H9 (cell line): ENCODE results near the gene ENG. TPM values are rescaled to one million over a fixed set of nuclear protein-coding genes. Genes with fewer than 3 reads are reported as not detected.

Experiments used
- DNase-seq: peaks from one replicate; pipeline ENCODE4 v3.0.0-alpha.2; 2017
- H2AFZ ChIP-seq: one replicate; pipeline ENCODE4 v1.6.1; 2013; ENCODE audit warnings: mild to moderate bottlenecking, low read length, control low read depth, moderate library complexity
- H2AK5ac ChIP-seq: 2 replicates; pipeline ENCODE4 v1.6.1; 2013; ENCODE audit warnings: low read length, control low read depth, mixed read lengths; ENCODE audit not compliant: insufficient read length
- H2BK120ac ChIP-seq: one replicate; pipeline ENCODE4 v1.6.1; 2013; ENCODE audit warnings: low read depth, mild to moderate bottlenecking, low read length, control low read depth, inconsistent platforms; ENCODE audit not compliant: poor library complexity, severe bottlenecking
- H2BK12ac ChIP-seq: 2 replicates; pipeline ENCODE4 v1.6.1; 2013; ENCODE audit warnings: low read length, control low read depth, mixed read lengths, low read depth; ENCODE audit not compliant: insufficient read length
- H2BK15ac ChIP-seq: 2 replicates; pipeline ENCODE4 v1.6.1; 2013; ENCODE audit warnings: low read depth, low read length, control low read depth
- H2BK20ac ChIP-seq: one replicate; pipeline ENCODE4 v1.6.1; 2013; ENCODE audit warnings: low read depth, mild to moderate bottlenecking, low read length, control low read depth, inconsistent platforms; ENCODE audit not compliant: poor library complexity, severe bottlenecking
- H2BK5ac ChIP-seq: 2 replicates; pipeline ENCODE4 v1.6.1; 2013; ENCODE audit warnings: low read length, control low read depth, mixed read lengths; ENCODE audit not compliant: insufficient read length
- H3K14ac ChIP-seq: 2 replicates; pipeline ENCODE4 v1.6.1; 2013; ENCODE audit warnings: low read length, control low read depth; ENCODE audit not compliant: insufficient read depth
- H3K18ac ChIP-seq: 2 replicates; pipeline ENCODE4 v1.6.1; 2013; ENCODE audit warnings: low read depth, mild to moderate bottlenecking, mixed read lengths, low read length, control low read depth; ENCODE audit not compliant: insufficient read length
- H3K23ac ChIP-seq: 2 replicates; pipeline ENCODE4 v1.6.1; 2013; ENCODE audit warnings: low read length, control low read depth, mixed read lengths, low read depth; ENCODE audit not compliant: insufficient read length
- H3K23me2 ChIP-seq: 2 replicates; pipeline ENCODE4 v1.6.1; 2013; ENCODE audit warnings: low read depth, mild to moderate bottlenecking, mixed read lengths, low read length, control low read depth; ENCODE audit not compliant: insufficient read length, poor library complexity, severe bottlenecking
- H3K27ac ChIP-seq: 2 replicates; pipeline ENCODE4 v1.5.1; 2013; ENCODE audit warnings: low read length, control low read depth, mixed read lengths, low read depth; ENCODE audit not compliant: insufficient read length
- H3K27me3 ChIP-seq: 2 replicates; pipeline ENCODE4 v1.6.1; 2013; ENCODE audit warnings: low read length, control low read depth, inconsistent platforms; ENCODE audit not compliant: insufficient read depth
- H3K4ac ChIP-seq: 2 replicates; pipeline ENCODE4 v1.6.1; 2013; ENCODE audit warnings: low read depth, mild to moderate bottlenecking, control low read depth, inconsistent platforms, low read length, moderate library complexity
- H3K4me1 ChIP-seq: 2 replicates; pipeline ENCODE4 v1.6.1; 2013; ENCODE audit warnings: low read length, control low read depth, inconsistent platforms; ENCODE audit not compliant: insufficient read depth
- H3K4me2 ChIP-seq: 2 replicates; pipeline ENCODE4 v1.6.1; 2013; ENCODE audit warnings: low read length, control low read depth, mixed read lengths; ENCODE audit not compliant: insufficient read length, insufficient read depth
- H3K56ac ChIP-seq: 2 replicates; pipeline ENCODE4 v1.6.1; 2013; ENCODE audit warnings: low read depth, mild to moderate bottlenecking, mixed read lengths, low read length, control low read depth; ENCODE audit not compliant: insufficient read length
- H3K79me1 ChIP-seq: 2 replicates; pipeline ENCODE4 v1.6.1; 2013; ENCODE audit warnings: low read depth, mild to moderate bottlenecking, moderate library complexity, low read length, control low read depth, inconsistent platforms; ENCODE audit not compliant: insufficient read depth, poor library complexity, severe bottlenecking
- H3K79me2 ChIP-seq: 2 replicates; pipeline ENCODE4 v1.6.1; 2013; ENCODE audit warnings: low read length, control low read depth, inconsistent platforms; ENCODE audit not compliant: insufficient read depth
- H3K9ac ChIP-seq: 2 replicates; pipeline ENCODE4 v1.6.1; 2013; ENCODE audit warnings: low read length, control low read depth, mixed read lengths; ENCODE audit not compliant: insufficient read length; ENCODE audit errors: extremely low read depth
- H3K9me3 ChIP-seq: one replicate; pipeline ENCODE4 v1.6.1; 2013; ENCODE audit warnings: low read depth, low read length, inconsistent platforms; ENCODE audit not compliant: control insufficient read depth
- H3T11ph ChIP-seq: one replicate; pipeline ENCODE4 v1.6.1; 2013; ENCODE audit warnings: mild to moderate bottlenecking, low read length, control low read depth, inconsistent platforms
- H4K20me1 ChIP-seq: one replicate; pipeline ENCODE4 v1.6.1; 2013; ENCODE audit not compliant: control insufficient read depth, insufficient read length, insufficient read depth
- H4K5ac ChIP-seq: 2 replicates; pipeline ENCODE4 v1.6.1; 2013; ENCODE audit warnings: low read depth, mild to moderate bottlenecking, mixed read lengths, low read length, control low read depth; ENCODE audit not compliant: insufficient read length
- H4K8ac ChIP-seq: replicated peaks from 2 replicates; pipeline ENCODE4 v1.6.1; 2013; ENCODE audit warnings: low read length, control low read depth, mixed read lengths, low read depth; ENCODE audit not compliant: insufficient read length
- H4K91ac ChIP-seq: 2 replicates; pipeline ENCODE4 v1.6.1; 2013; ENCODE audit warnings: low read depth, mild to moderate bottlenecking, moderate library complexity, mixed read lengths, low read length, control low read depth; ENCODE audit not compliant: insufficient read length
- H3K27ac Mint-ChIP-seq, 3 experiments: 2 replicates in 2 of 3; 3 replicates in 1 of 3; pipeline ENCODE4 v1.8.0; 2020 to 2021; ENCODE audit warnings: mixed read lengths in 3 of 3, mild to moderate bottlenecking in 1 of 3, moderate library complexity in 1 of 3
- H3K27me3 Mint-ChIP-seq: 2 replicates; pipeline ENCODE4 v1.8.0; 2021; ENCODE audit warnings: low read depth, mild to moderate bottlenecking, moderate library complexity, mixed read lengths
- H3K36me3 Mint-ChIP-seq, 3 experiments: 2 replicates in 2 of 3; 3 replicates in 1 of 3; pipeline ENCODE4 v1.8.0; 2020 to 2021; ENCODE audit warnings: low read depth in 3 of 3, mixed read lengths in 3 of 3; ENCODE audit not compliant: insufficient read depth in 1 of 3
- H3K4me1 Mint-ChIP-seq, 2 experiments: 2 replicates each; pipeline ENCODE4 v1.8.0; 2020; ENCODE audit warnings: mixed read lengths in 2 of 2
- H3K4me3 Mint-ChIP-seq, 2 experiments: 2 replicates in 1 of 2; 3 replicates in 1 of 2; pipeline ENCODE4 v1.8.0; 2020 to 2021; ENCODE audit warnings: mild to moderate bottlenecking in 2 of 2, mixed read lengths in 2 of 2, moderate library complexity in 1 of 2
- H3K9me3 Mint-ChIP-seq, 2 experiments: 2 replicates in 1 of 2; 3 replicates in 1 of 2; pipeline ENCODE4 v1.8.0; 2020; ENCODE audit warnings: mild to moderate bottlenecking in 2 of 2, mixed read lengths in 2 of 2, moderate library complexity in 1 of 2
- CTCF ChIP-seq: fragments of 200-600 bp; sonication (generic); conservative IDR thresholded peaks from 3 replicates; pipeline ENCODE4 v1.8.0; 2021; ENCODE audit warnings: antibody characterized with exemption, mild to moderate bottlenecking
- WGBS: extraction: QIAGEN DNeasy Blood & Tissue Kit; methylation state at CpG from one replicate; pipeline ENCODE4 v1.1.7; 2013; ENCODE audit warnings: missing lambda C conversion rate, low lambda C conversion rate, mixed read lengths; ENCODE audit not compliant: insufficient read length; ENCODE audit errors: extremely low coverage; 5-methylcytosine and 5-hydroxymethylcytosine counted together
- total RNA-seq: library from RNA; stranded (reverse); gene quantifications from 2 replicates; pipeline ENCODE4 v1.2.1, GENCODE V29; 2021

ENG gene
- total RNA-seq, 1 experiment from 2014 or later = 2.1 TPM

- Mint-ChIP-seq H3K4me1 (peaks cover 6 to 10% of the 10 kb centered on the region in 2 experiments), H3K4me3 (no peak overlapping the region), H3K36me3 (peaks cover 31 to 50% (median 48%) of the 10 kb centered on the region in 3 experiments), H3K9me3 (no peaks in the 10 kb centered on the region), H3K27me3 (peaks cover 5% of the 10 kb centered on the region; the same call in 1 of the 2 replicates), H3K27ac (peak overlapping the region in 2 of 3 experiments; percentile 73 to 86; a peak in 3 of 7 replicates)
- no peak for TF ChIP-seq CTCF
- no peak overlapping the region for H3K18ac ChIP-seq
- no peak overlapping the region for H3K9ac ChIP-seq
- H2BK15ac ChIP-seq = no peak overlapping the region
- no peak overlapping the region for H2BK20ac ChIP-seq
- no peak overlapping the region for H3K23ac ChIP-seq
- H4K91ac ChIP-seq = no peak overlapping the region
- no peak overlapping the region for H3K27ac ChIP-seq
- no peak overlapping the region for H4K8ac ChIP-seq
- no peak overlapping the region for H2BK120ac ChIP-seq
- DNase-seq = no peak
- no peak overlapping the region for H3T11ph ChIP-seq
- no peak overlapping the region for H4K5ac ChIP-seq
- H3K23me2 ChIP-seq = no peaks in the 10 kb centered on the region
- H3K4me1 ChIP-seq = no peaks in the 10 kb centered on the region
- H3K27me3 ChIP-seq = no peaks in the 10 kb centered on the region
- peaks cover 11% of the 10 kb centered on the region for H3K79me1 ChIP-seq
- H4K20me1 ChIP-seq = no peaks in the 10 kb centered on the region
- no peaks in the 10 kb centered on the region for H3K9me3 ChIP-seq
- no peak overlapping the region for H2AFZ ChIP-seq
- WGBS = no CpG with 5 or more reads among the region's 7 CpGs
- no peak overlapping the region for H3K14ac ChIP-seq
- no peak overlapping the region for H3K4me2 ChIP-seq
- H2AK5ac ChIP-seq = no peak overlapping the region
- H3K4ac ChIP-seq = no peak overlapping the region
- no peaks in the 10 kb centered on the region; the same call in 1 of the 2 replicates for H3K79me2 ChIP-seq
- no peak overlapping the region for H3K56ac ChIP-seq
- H2BK5ac ChIP-seq = no peak overlapping the region
- no peak overlapping the region for H2BK12ac ChIP-seq
Measured at GRCh38 chr9:127792417-127793031, 61.9 kb downstream of the ENG start.
